Fibroblast of skin of left biceps (primary cell): Measurements from ENCODE around the gene TK2.

ENCODE experiments used
- DNase-seq, 2 experiments: peaks; one replicate each; pipeline ENCODE4 v3.0.0-alpha.2; 2013; ENCODE audit warnings: low read depth in 2 of 2

TK2 gene

GRCh38 chr16:66547101-66547989, 2.6 kb downstream of the TK2 start:
- DNase-seq: no peak

GRCh38 chr16:66544016-66544757, 5.7 kb downstream of the TK2 start:
- DNase-seq: no peak

- no peak for DNase-seq
Observed at GRCh38 chr16:66543541-66543940, 6.4 kb downstream of the TK2 start.

GRCh38 chr16:66542396-66542795, 7.5 kb downstream of the TK2 start:
- DNase-seq: no peak

GRCh38 chr16:66541388-66542355, 8.2 kb downstream of the TK2 start:
- DNase-seq: no peak

GRCh38 chr16:66539623-66540469, 10.1 kb downstream of the TK2 start:
- no peak for DNase-seq

- DNase-seq: no peak
Observed at GRCh38 chr16:66538910-66539309, 11.0 kb downstream of the TK2 start.

- no peak for DNase-seq
Observed at GRCh38 chr16:66537236-66537635, 12.7 kb downstream of the TK2 start.

- no peak for DNase-seq
Observed at GRCh38 chr16:66536525-66536924, 13.4 kb downstream of the TK2 start.

GRCh38 chr16:66534376-66534799, 15.5 kb downstream of the TK2 start:
- no peak for DNase-seq

GRCh38 chr16:66529475-66529874, 20.4 kb downstream of the TK2 start:
- DNase-seq: no peak

GRCh38 chr16:66528294-66528693, 21.6 kb downstream of the TK2 start:
- no peak for DNase-seq

GRCh38 chr16:66525396-66526180, 24.3 kb downstream of the TK2 start:
- no peak for DNase-seq

- no peak for DNase-seq
Observed at GRCh38 chr16:66524601-66525164, 25.2 kb downstream of the TK2 start.

GRCh38 chr16:66523861-66524354, 26.0 kb downstream of the TK2 start:
- DNase-seq: no peak

- no peak for DNase-seq
Observed at GRCh38 chr16:66522816-66523590, 26.9 kb downstream of the TK2 start.

GRCh38 chr16:66521951-66522771, 27.8 kb downstream of the TK2 start:
- DNase-seq: no peak

GRCh38 chr16:66521252-66521713, 28.6 kb downstream of the TK2 start:
- DNase-seq: no peak
